HG03469 (cell line): ENCODE data around the gene SLC44A4.
"Not testable (repeated sequence)": the region's sequence is repeated elsewhere in the genome, so short reads cannot be mapped to it uniquely, and the experiment has no call there.

ENCODE experiments used
- ATAC-seq: cut with Tn5 transposase; IDR thresholded peaks from one replicate; pipeline ENCODE4 v1.9.1; 2021; ENCODE audit warnings: mild to moderate bottlenecking, moderate library complexity, moderate number of reproducible peaks; ENCODE audit not compliant: unreplicated experiment

The SLC44A4 gene

DNA sequence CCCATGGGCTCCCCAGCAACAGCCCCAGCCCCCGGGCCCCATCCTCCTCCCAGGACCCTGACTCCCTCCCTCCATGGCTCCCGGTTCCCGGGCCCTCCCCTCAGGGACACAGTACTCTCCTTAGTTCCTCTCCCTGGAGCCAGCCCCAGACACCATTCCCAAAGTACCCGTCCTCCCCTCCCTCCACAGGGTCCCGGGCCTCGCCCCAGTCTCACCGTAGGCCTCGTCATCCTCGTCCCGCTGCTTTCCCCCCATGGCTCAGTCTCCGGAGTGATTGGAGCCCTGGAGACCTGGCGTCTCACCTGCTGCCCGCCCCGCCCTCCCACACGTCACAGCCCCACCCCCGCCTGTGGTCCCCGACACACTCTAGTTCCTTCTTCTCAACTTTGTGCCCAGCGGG lies at the start of gene SLC44A4:
Gene SLC44A4, minus strand, starts transcription at position 272 of the 400 bp plus-strand sequence. Its CDS starts 17 bp downstream, at position 255.
- no peak for ATAC-seq

DNA sequence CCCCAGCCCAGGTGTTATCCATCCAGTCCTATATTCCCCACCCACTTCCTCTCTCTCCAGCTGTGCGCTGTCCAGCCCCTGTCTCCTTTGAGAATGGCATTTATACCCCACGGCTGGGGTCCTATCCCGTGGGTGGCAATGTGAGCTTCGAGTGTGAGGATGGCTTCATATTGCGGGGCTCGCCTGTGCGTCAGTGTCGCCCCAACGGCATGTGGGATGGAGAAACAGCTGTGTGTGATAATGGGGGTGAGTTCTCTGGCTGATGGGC lies 49.8 kb upstream of the SLC44A4 start:
- no peak for ATAC-seq

DNA sequence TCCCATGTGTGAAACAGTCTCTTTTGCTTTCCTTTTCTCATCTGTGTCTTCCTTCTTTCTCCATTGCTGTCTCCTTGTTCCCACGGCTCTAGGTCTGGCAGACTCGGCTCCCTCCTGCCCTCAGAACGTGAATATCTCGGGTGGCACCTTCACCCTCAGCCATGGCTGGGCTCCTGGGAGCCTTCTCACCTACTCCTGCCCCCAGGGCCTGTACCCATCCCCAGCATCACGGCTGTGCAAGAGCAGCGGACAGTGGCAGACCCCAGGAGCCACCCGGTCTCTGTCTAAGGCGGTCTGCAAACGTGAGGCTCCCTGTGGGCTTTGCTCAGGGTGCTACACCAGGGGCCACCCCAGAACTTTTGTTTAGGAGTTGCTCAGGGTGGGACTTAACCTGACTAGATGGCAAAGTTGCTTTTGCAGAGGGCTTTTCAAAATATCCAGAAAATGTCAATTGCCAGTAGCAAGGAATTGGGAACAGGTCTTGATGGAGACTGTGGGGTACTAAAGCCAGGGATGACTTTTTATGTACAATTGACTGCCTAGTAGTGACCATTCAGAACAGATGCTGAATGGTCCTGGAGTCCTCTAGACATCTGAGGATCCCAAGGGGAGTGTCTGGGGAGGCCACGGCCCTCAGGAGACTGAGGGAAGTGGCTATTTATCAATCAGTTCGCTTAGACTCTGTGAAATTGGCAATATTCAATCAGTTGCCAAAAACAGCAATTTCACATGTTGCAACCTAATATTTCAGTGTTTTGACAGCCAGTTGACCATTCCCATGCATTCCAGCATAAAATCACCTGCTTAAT lies 49.3 kb upstream of the SLC44A4 start:
- no peak for ATAC-seq

DNA sequence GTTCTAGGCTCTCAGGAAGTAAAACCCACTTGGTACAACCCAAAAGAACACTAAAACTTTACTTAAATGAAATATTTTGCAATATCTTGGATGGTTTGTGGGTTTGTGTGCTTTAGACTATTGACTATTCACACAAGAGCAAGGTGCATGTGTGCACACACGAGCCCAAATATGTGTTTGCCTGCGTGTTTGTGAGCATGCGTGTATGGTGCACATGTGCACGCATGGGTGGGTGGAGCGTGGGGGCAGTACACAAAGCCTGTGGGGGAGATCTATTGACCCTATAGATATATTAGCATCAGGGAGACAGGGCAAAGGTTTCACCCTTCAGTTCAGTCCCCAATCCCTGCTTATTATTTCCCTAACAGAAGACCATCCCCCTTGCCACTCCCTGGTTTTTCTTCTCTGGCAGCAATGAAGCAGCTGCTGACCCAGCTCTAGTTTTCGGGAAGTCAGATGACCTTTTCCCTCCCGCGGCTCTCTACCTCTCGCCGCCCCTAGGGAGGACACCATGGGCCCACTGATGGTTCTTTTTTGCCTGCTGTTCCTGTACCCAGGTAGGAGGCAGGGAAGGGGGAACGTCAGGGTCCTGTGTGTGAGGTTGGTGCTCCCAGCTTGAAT lies 48.6 kb upstream of the SLC44A4 start, which contains the start of gene C2:
Gene C2, plus strand, starts transcription at position 476 of the 621 bp plus-strand sequence. Its CDS starts 36 bp downstream, at position 512.
- ATAC-seq, result no peak

DNA sequence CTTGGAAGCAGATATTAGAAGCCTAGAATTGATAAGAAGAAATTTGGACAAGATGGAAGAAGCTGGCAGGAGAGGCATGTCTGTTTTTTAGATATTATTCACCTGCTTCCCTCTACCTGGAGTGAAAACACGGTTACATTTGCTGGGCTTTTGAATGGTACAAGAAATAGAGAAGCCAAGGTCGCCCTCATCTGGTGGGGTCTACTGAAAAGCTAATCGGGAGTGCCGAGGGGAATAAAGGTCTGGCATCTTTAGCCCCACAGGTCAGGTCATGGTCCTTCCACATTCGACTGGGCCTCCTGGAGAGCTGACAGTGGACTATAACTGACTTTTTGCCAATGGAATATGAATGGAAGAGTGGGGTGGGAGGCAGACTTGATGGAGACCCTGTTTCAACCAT lies 44.1 kb upstream of the SLC44A4 start:
- ATAC-seq, result no peak

DNA sequence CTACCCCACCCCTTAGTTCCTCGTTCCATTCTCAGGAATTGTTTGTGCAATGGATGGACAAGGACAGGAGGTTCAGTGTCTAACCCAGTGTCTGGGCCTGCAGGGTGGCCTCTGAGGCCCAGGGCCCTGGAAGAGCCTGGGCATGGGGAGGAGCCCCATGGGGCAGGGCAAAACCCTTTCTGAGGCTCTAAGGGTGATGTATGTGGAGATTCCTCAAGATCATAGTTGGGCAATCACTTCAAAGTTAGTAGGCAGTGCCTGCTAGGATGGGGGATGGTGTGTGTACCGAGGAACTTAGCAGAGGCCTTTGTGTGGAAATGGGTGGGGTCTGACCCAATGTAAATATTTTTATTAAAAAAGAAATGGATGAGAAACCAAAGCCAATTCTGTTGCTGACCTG lies 42.0 kb upstream of the SLC44A4 start:
- ATAC-seq, result no peak

DNA sequence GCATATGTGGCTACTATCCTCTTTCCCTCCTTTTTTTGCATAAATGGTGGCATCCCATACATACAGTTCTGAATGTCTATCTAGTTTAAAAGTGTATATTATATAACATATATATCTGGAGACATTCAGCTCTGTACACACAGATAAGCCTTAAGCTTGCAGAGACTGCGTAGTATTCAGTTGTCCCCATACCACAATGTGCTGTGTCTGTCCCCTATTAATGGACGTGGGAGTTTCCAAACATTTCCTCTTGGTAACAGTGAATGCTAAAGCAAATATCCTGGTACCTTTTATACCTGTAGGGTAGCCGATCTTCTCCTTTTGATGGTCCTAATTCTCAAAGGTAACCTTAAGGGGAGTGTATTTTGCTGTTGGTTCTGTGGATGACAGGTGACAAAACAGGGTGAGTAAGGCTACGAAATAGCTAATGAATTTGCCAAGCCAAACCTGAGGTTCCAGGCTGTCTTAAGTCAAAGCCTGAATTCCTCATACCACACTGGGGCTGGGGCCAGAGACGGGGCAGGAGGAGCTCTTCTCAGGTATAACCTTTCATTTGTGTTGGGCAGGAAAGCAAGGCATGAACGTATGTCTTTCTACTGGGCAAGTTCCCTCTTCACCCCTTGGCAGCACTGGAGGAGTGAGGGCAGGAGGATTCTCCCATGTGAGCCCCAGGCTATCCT lies 41.0 kb upstream of the SLC44A4 start:
- no peak for ATAC-seq

DNA sequence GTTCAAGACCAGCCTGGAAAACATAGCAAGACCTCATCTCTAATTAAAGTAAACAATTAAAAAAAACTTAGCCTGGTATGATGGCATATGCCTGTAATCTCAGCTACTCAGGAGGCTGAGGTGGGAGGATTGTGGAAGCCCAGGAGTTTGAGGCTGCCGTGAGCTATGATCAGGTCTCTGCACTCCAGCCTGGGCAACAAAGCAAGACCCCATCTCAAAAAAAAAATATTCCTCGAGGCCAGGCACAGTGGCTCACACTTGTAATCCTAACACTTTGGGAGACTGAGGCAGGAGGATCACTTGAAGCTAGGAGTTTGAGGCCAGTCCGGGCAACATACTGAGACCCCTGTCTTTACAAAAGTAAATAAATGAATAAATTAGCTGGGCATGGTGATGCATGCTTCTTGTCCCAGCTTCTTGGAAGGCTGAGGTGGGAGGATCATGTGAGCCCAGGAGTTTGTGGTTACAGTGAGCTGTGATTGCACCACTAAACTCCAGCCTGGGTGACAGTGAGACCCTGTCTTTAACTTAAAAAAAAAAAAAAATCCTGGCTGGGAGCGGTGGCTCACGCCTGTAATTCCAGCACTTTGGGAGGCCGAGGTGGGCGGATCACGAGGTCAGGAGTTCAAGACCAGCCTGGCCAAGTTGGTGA lies 39.4 kb upstream of the SLC44A4 start:
- no peak for ATAC-seq

DNA sequence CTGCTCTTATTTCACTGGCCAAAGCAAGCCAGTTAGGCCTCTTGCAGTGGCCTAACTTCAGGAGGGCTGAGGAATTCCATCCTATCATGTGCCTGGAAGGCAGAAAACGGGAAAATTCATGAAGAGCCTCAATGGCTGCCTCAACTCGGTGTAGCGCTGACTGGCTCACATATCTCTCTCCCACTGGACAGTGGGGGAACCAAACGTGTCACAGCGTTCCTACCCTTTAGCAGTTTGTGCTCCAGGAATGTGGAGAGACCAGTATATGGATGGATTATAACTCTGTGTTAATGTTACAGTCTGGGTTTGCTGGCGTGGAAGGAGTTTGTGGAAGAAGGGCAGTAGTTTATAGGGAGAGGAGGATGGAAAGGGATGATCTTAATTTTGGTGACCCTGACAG lies 37.0 kb upstream of the SLC44A4 start:
- ATAC-seq, result no peak

DNA sequence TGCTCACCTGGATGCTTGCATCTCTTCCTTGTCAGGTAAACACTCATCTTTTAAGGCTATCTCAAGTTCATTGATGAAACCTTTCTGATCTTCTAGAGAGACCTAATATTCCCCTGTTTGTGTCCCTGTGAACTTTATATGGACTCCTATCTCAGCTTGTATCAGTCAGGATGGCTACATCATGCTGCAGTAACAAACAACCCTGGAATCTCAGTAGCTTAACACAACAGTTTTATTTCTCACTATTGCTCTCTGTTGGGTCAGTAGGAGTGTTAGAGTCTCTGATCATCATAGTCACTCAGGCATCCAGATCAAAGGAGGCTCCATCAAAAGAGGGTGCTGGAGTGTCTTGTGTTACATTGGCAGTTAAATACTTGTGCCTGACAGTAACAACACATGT lies 36.6 kb upstream of the SLC44A4 start:
- no peak for ATAC-seq

DNA sequence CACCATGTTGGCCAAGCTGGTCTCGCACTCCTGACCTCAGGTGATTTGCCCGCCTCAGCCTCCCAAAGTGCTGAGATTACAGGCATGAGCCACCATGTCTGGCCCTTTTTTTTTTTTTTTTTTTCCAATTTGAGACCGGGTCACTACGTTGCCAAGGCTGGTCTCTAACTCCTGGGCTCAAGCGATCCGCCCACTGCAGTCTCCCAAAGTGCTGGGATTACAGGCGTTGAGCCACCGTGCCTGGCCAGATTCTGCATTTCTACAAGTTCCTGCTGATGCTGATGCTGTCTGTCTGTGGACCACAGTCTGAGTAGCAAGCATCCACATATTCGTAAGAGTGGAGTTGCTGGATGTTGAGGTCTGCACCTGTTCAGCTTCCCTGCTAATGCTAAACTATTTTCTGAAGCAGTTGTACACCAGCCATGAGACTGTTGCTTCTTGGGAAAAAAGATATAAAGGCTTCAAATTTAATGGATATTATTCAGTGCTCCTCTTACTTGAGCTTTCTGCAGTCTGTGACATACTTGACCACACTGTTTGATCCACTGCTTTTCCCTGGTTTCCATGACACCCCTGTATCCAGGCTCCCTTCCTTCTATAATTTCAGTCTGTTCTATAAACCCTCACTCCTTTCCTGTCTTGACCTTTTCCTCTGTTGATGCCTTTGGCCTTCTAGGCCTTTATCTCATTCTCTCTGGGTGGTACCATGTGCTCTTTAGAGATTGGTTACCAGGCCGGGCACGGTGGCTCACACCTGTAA lies 33.2 kb upstream of the SLC44A4 start:
- ATAC-seq, result no peak

DNA sequence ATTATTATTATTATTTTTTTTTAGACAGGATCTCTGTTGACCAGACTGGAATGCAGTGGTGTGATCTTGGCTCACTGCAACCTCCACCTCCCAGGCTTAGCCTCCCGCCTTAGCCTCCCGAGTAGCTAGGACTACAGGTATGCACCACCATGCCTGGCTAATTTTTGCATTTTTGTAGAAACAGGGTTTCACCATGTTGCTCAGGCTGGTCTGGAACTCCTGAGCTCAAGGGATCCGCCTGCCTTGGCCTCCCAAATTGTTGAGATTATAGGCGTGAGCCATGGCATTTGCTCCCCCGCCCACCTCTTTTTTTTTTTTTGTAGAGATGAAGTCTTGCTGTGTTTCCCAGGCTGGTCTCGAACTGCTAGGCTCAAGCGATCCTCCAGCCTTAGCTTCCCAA lies 30.5 kb upstream of the SLC44A4 start:
- ATAC-seq, result not testable (repeated sequence)

DNA sequence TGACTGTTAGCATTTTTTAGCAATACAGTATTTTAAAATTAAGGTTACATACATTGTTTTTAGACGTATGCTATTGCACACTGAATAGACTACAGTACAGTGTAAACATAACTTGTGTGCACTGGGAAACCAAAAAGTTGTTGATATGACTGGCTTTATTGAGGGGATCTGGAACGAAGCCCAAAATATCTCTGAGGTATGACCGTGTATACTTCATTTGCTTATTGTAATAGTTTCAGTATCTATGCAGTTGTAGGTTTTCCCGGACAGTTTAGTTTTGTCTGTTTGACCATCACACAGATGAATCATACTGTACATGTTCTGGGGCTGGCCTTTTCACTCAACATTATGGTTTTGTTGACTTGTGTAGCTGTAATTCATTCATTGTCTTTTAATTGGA lies 30.0 kb upstream of the SLC44A4 start:
- peak; percentile 70 for ATAC-seq

DNA sequence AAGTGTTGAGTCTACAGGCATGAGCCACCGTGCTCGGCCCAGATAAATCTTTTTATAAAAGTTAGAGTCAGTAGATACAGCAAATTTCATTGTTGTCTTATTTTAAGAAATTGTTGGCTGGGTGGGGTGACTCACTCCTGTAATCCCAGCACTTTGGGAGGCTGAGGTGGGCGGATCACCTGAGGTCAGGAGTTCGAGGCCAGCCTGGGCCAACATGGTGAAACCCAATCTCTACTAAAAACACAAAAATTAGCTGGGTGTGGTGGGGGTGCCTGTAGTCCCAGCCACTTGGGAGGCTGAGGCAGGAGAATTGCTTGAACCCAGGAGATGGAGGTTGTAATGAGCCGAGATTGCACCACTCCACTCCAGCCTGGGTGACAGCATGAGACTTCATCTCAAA lies 29.5 kb upstream of the SLC44A4 start:
- not testable (repeated sequence) for ATAC-seq

DNA sequence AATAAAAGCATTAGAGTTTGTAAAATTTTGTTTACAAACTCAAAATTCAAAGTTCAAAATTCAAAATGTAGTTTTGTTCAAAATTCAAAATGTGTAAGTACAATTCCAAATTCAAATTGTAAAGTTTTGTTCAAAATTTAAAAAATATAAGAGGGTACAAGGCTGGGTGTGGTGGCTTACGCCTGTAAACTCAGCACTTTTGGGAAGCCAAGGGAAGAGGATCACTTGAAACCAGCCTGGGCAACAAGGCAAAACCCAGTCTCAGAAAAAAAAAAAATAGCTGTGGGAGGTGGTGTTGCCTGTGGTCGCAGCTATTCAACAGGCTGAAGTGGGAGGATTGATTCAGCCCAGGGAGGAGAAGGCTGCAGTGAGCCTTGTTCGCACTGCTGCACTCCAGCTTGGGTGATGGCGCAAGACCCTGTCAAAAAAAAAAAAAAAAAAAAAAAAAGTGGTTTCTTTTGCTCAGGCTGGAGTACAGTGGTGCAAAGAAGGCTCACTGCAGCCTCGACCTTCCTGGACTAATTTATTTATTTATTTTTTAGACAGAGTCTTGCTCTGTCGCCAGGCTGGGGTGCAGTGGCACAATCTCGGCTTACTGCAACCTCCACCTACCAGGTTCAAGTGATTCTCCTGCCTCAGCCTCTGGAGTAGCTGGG lies 28.5 kb upstream of the SLC44A4 start:
- ATAC-seq, result no peak

DNA sequence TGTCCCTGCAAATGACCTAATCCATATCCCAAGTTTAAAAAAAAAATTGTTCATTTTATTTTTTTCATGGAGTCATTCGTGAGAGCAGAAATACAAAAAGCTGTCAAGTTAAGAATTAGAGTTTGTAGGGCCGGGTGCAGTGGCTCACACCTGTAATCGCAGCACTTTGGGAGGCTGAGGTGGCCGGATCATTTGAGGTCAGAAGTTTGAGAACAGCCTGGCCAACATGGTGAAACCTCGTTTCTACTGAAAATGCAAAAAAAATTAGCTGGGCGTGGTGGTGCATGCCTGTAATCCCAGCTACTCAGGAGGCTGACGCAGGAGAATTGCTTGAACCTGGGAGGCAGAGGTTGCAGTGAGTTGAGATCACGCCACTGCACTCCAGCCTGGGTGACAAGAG lies 27.9 kb upstream of the SLC44A4 start:
- not testable (repeated sequence) for ATAC-seq

DNA sequence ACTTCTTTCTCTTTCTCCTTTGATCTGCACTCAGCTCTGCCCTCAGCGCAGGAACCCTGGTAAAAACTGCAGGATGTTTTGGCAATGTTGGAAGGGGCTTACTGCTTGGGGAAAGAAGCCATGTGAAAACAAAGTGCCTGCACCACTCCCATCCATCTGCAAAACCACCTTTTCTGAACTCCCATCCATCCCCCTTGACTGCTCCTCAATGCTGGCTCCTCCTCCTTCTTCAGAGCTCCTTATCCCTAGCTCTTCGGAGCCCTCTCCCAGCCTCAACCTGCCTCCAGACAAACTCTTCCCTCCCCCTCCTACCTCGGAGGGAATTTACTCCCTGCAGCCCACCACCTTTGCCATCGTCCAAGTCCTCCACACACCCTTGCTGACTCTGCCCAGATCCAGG lies 27.3 kb upstream of the SLC44A4 start:
- ATAC-seq, result no peak

DNA sequence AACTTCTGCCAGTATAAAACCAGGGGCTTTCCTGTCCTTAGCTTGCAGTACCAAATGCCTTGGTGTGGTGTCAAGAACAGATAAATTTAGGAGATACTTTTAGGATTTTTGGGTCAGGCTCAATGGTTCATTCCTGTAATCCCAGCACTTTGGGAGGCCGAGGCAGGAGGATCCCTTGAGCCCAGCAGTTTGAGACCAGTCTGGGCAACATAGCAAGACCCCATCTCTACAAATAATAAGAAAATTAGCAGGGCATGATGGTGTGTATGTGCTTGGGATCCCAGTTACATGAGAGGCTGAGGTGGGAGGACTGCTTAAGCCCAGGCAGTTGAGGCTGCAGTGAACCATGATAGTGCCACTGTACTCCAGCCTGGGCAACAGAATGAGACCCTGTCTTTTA lies 26.2 kb upstream of the SLC44A4 start:
- ATAC-seq, result no peak

DNA sequence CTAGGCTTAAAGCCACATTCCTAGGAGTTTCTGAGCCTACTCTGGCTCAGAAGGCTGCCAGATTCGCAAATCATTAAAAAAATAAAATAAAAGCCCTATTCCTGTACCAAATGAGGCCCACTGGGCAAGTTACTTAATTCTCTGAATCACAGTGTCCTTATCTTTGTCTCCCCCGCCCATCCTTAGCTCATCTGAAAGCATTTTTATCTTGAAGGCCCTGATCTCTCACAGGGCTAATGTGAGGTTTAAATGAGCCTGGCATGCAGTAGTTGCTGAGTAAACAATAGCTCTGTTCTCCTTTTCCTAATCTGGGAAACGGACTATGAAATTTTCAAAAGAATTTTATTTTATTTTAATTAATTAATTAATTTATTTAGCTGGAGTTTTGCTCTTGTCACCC lies 25.2 kb upstream of the SLC44A4 start:
- no peak for ATAC-seq

DNA sequence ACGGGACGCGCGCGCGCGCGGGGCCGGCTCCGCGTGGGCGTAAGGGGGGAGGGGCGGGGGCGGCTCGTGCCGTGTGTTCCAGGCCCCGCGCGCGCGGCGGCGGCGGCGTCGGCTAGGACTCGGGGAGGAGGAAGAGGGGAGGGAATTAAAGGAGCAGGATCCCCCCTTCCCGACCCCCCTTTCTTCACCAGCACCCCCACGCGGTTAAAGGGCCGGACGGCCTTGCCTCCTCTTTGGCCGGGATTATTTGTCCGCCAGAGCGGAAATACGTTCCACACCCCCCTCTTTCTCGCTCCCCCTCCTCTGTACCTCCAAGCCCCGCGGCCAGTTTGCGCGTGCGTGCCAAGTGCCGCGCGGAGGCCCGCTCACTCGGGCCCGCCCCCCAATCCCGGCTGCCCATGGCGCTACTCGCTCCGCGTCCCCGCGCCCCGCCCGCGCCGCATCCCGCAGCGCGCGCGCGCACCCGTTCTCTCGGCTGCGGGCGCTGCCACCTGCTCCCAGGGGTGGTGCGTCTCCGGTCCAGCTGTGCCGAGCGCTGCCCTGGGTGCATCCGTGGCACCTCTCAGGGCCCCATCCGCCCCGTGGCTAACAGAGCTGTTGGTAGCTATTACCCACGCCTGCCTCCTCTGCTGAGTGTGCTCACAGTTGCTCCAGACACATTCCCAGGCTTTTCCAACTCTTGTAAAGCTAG lies 23.3 kb upstream of the SLC44A4 start, which contains the start of gene ZBTB12:
Gene ZBTB12, minus strand, starts transcription at position 134 of the 691 bp plus-strand sequence. CDS start 781 bp downstream, outside the sequence.
- no peak for ATAC-seq
